GM18526 (cell line): ENCODE measurements around the gene CDIP1.
A peak's percentile ranks its signal among the peaks of the same experiment; 100 is the strongest.

Experiments used
- POLR2A ChIP-seq: IDR thresholded peaks from 3 replicates; pipeline ENCODE4 v1.6.1; 2011; ENCODE audit not compliant: insufficient read length; ENCODE audit errors: extremely low read depth

CDIP1 gene

GRCh38 chr16:4510747-4511426 is 27.7 kb downstream of the CDIP1 start:
- TF ChIP-seq POLR2A = no peak

GRCh38 chr16:4510131-4510530 is 28.4 kb downstream of the CDIP1 start:
- no peak for TF ChIP-seq POLR2A

GRCh38 chr16:4509420-4509819 is 29.2 kb downstream of the CDIP1 start:
- TF ChIP-seq POLR2A = no peak

GRCh38 chr16:4508806-4509205 is 29.8 kb downstream of the CDIP1 start:
- TF ChIP-seq POLR2A = no peak

- no peak for TF ChIP-seq POLR2A
Observed at GRCh38 chr16:4507588-4508345, 30.8 kb downstream of the CDIP1 start.

- TF ChIP-seq POLR2A = no peak
Observed at GRCh38 chr16:4506450-4506849, 32.1 kb downstream of the CDIP1 start.

GRCh38 chr16:4505356-4506147 is 33.0 kb downstream of the CDIP1 start:
- peak; percentile 13 for TF ChIP-seq POLR2A

- no peak for TF ChIP-seq POLR2A
Observed at GRCh38 chr16:4501071-4501478, 37.5 kb downstream of the CDIP1 start.

- no peak for TF ChIP-seq POLR2A
Observed at GRCh38 chr16:4500272-4500671, 38.3 kb downstream of the CDIP1 start.

GRCh38 chr16:4499196-4499555 is 39.4 kb downstream of the CDIP1 start:
- no peak for TF ChIP-seq POLR2A

GRCh38 chr16:4498546-4499195 is 39.9 kb downstream of the CDIP1 start:
- no peak for TF ChIP-seq POLR2A

- no peak for TF ChIP-seq POLR2A
Observed at GRCh38 chr16:4496305-4496704, 42.3 kb downstream of the CDIP1 start.

GRCh38 chr16:4495766-4496165 is 42.8 kb downstream of the CDIP1 start:
- TF ChIP-seq POLR2A = no peak

GRCh38 chr16:4494746-4495490 is 43.7 kb downstream of the CDIP1 start:
- TF ChIP-seq POLR2A = no peak

- TF ChIP-seq POLR2A = no peak
Observed at GRCh38 chr16:4491898-4492297, 46.7 kb downstream of the CDIP1 start.
